GDM1 (cell line): Measurements from ENCODE around the gene TMEM143.

Source experiments
- DNase-seq: peaks from one replicate; lab custom pipeline; 2025; lab: John Stamatoyannopoulos, UW

Gene TMEM143

GRCh38 chr19:48359123-48359522 lies 4.6 kb downstream of the TMEM143 start:
- DNase-seq: no peak

GRCh38 chr19:48355365-48355954 lies 8.3 kb downstream of the TMEM143 start:
- DNase-seq: no peak

GRCh38 chr19:48354332-48354992 lies 9.3 kb downstream of the TMEM143 start:
- DNase-seq: no peak

GRCh38 chr19:48353677-48354076 lies 10.1 kb downstream of the TMEM143 start:
- peak; percentile 2 for DNase-seq

- DNase-seq: peak; percentile 49
Observed at GRCh38 chr19:48351341-48351752, 12.4 kb downstream of the TMEM143 start.

GRCh38 chr19:48350856-48351255 lies 12.9 kb downstream of the TMEM143 start:
- DNase-seq: no peak

GRCh38 chr19:48348737-48349136 lies 15.0 kb downstream of the TMEM143 start:
- no peak for DNase-seq

GRCh38 chr19:48348045-48348444 lies 15.7 kb downstream of the TMEM143 start:
- no peak for DNase-seq

GRCh38 chr19:48346191-48346590 lies 17.5 kb downstream of the TMEM143 start:
- DNase-seq: no peak

GRCh38 chr19:48344892-48345291 lies 18.8 kb downstream of the TMEM143 start:
- DNase-seq: no peak

GRCh38 chr19:48342841-48343540 lies 20.7 kb downstream of the TMEM143 start:
- no peak for DNase-seq

- no peak for DNase-seq
Observed at GRCh38 chr19:48342414-48342738, 21.4 kb downstream of the TMEM143 start.

- DNase-seq: no peak
Observed at GRCh38 chr19:48341515-48342413, 22.0 kb downstream of the TMEM143 start.

- no peak for DNase-seq
Observed at GRCh38 chr19:48340995-48341394, 22.7 kb downstream of the TMEM143 start.

- DNase-seq: no peak
Observed at GRCh38 chr19:48338802-48339503, 24.8 kb downstream of the TMEM143 start.

GRCh38 chr19:48338253-48338755 lies 25.4 kb downstream of the TMEM143 start:
- DNase-seq: no peak

- DNase-seq: peak; percentile 95
Observed at GRCh38 chr19:48333467-48334384, 30.0 kb downstream of the TMEM143 start.

- DNase-seq: peak; percentile 95
Observed at GRCh38 chr19:48332662-48333466, 30.9 kb downstream of the TMEM143 start.

- DNase-seq: no peak
Observed at GRCh38 chr19:48332351-48332661, 31.4 kb downstream of the TMEM143 start.
